ENCODE measurements around the gene FHL3.

The FHL3 gene

DNA sequence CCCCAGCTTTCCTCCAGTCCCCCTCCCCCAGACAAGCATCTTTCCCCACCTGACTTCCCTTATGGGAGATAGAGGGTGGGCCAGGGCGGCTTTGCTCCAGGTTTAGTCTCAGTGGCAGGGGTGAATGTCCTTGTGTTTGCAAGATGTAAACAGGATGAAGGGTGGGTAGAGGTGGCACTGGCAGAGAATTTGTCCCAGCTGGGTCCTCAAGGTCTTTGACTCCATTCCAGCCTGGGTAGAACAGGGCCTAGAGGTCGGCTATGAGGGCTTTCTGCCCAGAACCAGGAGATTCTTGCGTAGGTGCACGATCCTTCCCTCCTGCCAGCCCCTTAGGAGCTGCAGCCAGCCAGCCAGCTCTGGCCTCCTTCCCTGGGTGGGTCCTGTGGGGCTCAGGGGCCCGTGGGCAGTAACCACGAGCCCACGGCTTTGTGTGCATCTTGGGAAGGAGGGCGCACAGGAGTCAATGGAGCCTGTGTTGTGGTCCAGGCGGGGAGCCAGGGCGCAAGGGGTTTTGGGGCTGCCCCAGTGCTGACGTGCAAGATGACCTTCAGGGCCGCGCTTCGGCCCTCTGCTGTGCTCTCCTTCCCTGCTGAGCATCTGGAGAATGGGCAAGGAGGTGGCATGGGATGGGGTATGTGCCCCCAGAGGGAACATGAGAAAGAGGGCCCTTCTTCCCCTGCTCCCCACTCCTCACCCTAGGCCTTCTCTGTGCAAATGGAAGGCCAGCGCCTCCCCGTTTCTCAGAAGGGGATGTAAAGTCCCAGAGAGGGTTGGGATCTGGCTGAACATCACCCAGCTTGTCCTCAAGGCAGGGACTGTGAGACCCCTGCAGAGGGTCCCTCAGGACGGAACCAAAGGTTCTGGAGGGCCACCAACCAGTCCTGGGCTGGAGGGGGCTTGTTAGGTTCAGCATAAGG, 25.5 kb upstream of the FHL3 start:
- TF ChIP-seq, protein P1, sequence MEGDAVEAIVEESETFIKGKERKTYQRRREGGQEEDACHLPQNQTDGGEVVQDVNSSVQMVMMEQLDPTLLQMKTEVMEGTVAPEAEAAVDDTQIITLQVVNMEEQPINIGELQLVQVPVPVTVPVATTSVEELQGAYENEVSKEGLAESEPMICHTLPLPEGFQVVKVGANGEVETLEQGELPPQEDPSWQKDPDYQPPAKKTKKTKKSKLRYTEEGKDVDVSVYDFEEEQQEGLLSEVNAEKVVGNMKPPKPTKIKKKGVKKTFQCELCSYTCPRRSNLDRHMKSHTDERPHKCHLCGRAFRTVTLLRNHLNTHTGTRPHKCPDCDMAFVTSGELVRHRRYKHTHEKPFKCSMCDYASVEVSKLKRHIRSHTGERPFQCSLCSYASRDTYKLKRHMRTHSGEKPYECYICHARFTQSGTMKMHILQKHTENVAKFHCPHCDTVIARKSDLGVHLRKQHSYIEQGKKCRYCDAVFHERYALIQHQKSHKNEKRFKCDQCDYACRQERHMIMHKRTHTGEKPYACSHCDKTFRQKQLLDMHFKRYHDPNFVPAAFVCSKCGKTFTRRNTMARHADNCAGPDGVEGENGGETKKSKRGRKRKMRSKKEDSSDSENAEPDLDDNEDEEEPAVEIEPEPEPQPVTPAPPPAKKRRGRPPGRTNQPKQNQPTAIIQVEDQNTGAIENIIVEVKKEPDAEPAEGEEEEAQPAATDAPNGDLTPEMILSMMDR (IDR thresholded peaks at IDR 0.05; ENCODE audit: low read length, missing control alignments) = no peak
- no peak for DNase-seq (ENCODE audit: low read depth)
- no peak overlapping the region for H3K4me3 ChIP-seq (replicated peaks; ENCODE audit: low read depth, low read length)

DNA sequence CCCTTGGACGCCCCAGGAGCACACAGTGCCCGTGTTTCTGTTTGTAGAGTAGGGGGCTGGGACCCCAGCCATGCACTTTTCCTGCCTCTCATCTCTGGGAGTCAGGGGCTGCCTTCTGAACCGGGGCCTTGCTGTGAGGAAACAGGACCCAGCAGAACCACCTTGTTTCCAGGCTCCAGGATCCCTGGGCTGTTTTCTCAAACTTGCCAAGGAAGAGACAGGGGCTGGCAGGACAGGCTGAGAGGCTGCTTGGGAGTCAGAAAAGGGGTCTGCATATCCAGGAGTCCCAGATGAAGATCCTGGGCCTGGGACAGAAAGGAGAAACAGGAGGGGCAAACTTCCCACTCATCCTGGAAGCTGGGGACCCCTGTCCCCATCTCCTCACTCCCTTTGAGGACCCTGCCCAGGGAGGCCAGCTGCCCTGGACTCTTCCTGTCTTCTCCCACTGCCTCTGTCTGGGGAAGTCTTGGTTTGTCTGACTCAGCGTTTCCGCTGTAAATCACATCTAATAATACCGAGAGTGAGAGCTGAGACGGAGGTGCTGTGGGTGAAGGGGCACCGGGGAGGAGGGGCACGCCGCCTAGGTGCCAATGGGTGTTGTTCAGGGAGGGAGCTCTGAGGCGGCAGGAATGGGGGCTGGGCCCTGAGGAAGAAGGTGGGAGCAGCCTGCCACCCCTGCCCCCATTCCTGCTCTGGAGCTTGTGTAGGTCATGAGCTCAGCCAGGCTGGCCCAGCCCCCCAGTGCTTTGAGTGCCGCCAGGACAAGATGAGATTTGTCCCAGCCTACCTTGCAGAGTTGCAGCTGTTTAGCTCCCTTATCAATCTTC, 24.6 kb upstream of the FHL3 start:
- no peak overlapping the region for H3K4me3 ChIP-seq (replicated peaks; ENCODE audit: low read depth, low read length)
- TF ChIP-seq, protein P1 (IDR thresholded peaks at IDR 0.05; ENCODE audit: low read length, missing control alignments) = no peak
- DNase-seq (ENCODE audit: low read depth) = peak; percentile 68

DNA sequence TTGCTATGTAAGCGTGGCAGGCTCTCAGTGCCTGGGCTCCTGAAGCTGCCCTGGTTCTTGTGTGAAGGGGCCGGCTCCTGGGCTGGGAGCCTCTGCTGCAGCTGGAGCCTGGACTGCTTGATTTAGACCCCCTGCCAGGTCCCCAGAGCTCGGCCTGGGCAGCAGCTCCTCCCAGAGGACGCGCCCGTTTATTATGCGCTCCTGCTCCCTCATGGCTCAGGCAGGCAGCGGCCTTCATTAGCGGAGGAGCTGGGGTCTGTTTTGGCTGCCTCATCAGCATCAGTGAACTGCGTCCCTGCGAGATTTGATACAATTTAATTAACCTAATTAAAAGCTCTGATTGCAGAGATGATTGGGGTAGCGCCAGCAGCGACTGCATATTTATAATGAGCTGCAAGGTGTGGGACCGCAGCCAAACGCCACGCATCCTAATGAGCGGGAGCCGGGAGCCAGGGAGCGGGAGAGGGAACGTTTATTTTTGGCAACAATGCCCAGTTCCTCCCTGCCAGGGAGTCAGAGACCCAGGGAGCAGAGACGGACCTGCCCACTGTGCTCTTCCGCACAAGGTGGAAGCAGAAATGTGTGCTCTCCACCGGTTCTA, 23.9 kb upstream of the FHL3 start:
- DNase-seq (ENCODE audit: low read depth) = peak; percentile 38
- H3K4me3 ChIP-seq (replicated peaks; ENCODE audit: low read depth, low read length) = no peak overlapping the region
- TF ChIP-seq, protein P1 (IDR thresholded peaks at IDR 0.05; ENCODE audit: low read length, missing control alignments) = peak; percentile 1

- TF ChIP-seq, protein P1 (IDR thresholded peaks at IDR 0.05; ENCODE audit: low read length, missing control alignments) = peak; percentile 2
- no peak overlapping the region for H3K4me3 ChIP-seq (replicated peaks; ENCODE audit: low read depth, low read length)
- DNase-seq (ENCODE audit: low read depth) = no peak
Measured at GRCh38 chr1:38028671-38029070, 23.4 kb upstream of the FHL3 start.

- DNase-seq (ENCODE audit: low read depth) = no peak
- TF ChIP-seq, protein P1 (IDR thresholded peaks at IDR 0.05; ENCODE audit: low read length, missing control alignments) = no peak
- no peak overlapping the region for H3K4me3 ChIP-seq (replicated peaks; ENCODE audit: low read depth, low read length)
Measured at GRCh38 chr1:38028105-38028591, 22.8 kb upstream of the FHL3 start.

- H3K4me3 ChIP-seq (replicated peaks; ENCODE audit: low read depth, low read length) = no peak overlapping the region
- DNase-seq (ENCODE audit: low read depth) = no peak
- TF ChIP-seq, protein P1 (IDR thresholded peaks at IDR 0.05; ENCODE audit: low read length, missing control alignments) = no peak
Measured at GRCh38 chr1:38027201-38028104, 22.1 kb upstream of the FHL3 start.

Measured in fibroblast of pulmonary artery (primary cell).